Neural cell (in vitro differentiated cells): Measurements from ENCODE around the gene PPME1. TPM values are rescaled to one million over a fixed set of nuclear protein-coding genes. Genes with fewer than 3 reads are reported as not detected.

Experiments used
- H2AFZ ChIP-seq: fragments of 200-600, 300-800 bp; sonication (generic), shearing (Covaris generic); 2 replicates; pipeline ENCODE4 v1.6.0; 2014; ENCODE audit warnings: low read depth, mild to moderate bottlenecking, antibody characterized with exemption, low read length, moderate library complexity
- H3F3A ChIP-seq: fragments of 200-600 bp; shearing (Covaris generic); 2 replicates; pipeline ENCODE4 v1.6.1; 2016; ENCODE audit warnings: mild to moderate bottlenecking, moderate library complexity, mixed read lengths, antibody characterized with exemption, low read length; ENCODE audit not compliant: insufficient read depth, poor library complexity, severe bottlenecking
- H3K27ac ChIP-seq: fragments of 200-600, 300-800 bp; sonication (generic), shearing (Covaris generic); 2 replicates; pipeline ENCODE4 v1.5.1; 2014; ENCODE audit warnings: mild to moderate bottlenecking, low read length, moderate library complexity
- H3K27me3 ChIP-seq: fragments of 300-800, 200-600 bp; sonication (generic), shearing (Covaris generic); 2 replicates; pipeline ENCODE4 v1.6.0; 2014; ENCODE audit warnings: mild to moderate bottlenecking, low read depth, low read length, moderate library complexity; ENCODE audit not compliant: insufficient read depth
- H3K36me3 ChIP-seq: fragments of 300-800, 200-600 bp; sonication (generic), shearing (Covaris generic); 2 replicates; pipeline ENCODE4 v1.5.1; 2014; ENCODE audit warnings: mild to moderate bottlenecking, antibody characterized with exemption, low read length, moderate library complexity; ENCODE audit not compliant: insufficient read depth
- H3K4me2 ChIP-seq: fragments of 300-800, 200-600 bp; sonication (generic), shearing (Covaris generic); 2 replicates; pipeline ENCODE4 v1.6.0; 2014; ENCODE audit warnings: mild to moderate bottlenecking, low read length
- H3K4me3 ChIP-seq: fragments of 300-800, 200-600 bp; sonication (generic), shearing (Covaris generic); 2 replicates; pipeline ENCODE4 v1.5.1; 2014; ENCODE audit warnings: mild to moderate bottlenecking, low read length, moderate library complexity
- H3K79me2 ChIP-seq: fragments of 200-600 bp; shearing (Covaris generic); replicated peaks from 2 replicates; pipeline ENCODE4 v1.6.0; 2014; ENCODE audit warnings: mild to moderate bottlenecking, low read length, moderate library complexity; ENCODE audit not compliant: insufficient read depth
- H3K9ac ChIP-seq: fragments of 300-800, 200-600 bp; sonication (generic), shearing (Covaris generic); 2 replicates; pipeline ENCODE4 v1.6.1; 2016; ENCODE audit warnings: mild to moderate bottlenecking, low read length, mixed read lengths
- H3K9me2 ChIP-seq: fragments of 200-600 bp; shearing (Covaris generic); 2 replicates; pipeline ENCODE4 v1.6.1; 2016; ENCODE audit warnings: mild to moderate bottlenecking, low read length, mixed read lengths; ENCODE audit not compliant: insufficient read depth
- H3K9me3 ChIP-seq: fragments of 200-600, 300-800 bp; sonication (generic), shearing (Covaris generic); 2 replicates; pipeline ENCODE4 v1.6.1; 2016; ENCODE audit warnings: mild to moderate bottlenecking, mixed run types, low read length, moderate library complexity, mixed read lengths
- H4K20me1 ChIP-seq: fragments of 200-600 bp; shearing (Covaris generic); 2 replicates; pipeline ENCODE4 v1.6.1; 2016; ENCODE audit warnings: mild to moderate bottlenecking, mixed run types; ENCODE audit not compliant: insufficient read depth
- CTCF ChIP-seq: fragments of 450-650 bp; IDR thresholded peaks from 2 replicates; pipeline ENCODE4 v1.5.1; 2014; ENCODE audit warnings: antibody characterized with exemption, mild to moderate bottlenecking, moderate library complexity; ENCODE audit not compliant: poor library complexity, severe bottlenecking
- EP300 ChIP-seq: fragments of 450-650 bp; conservative IDR thresholded peaks from 2 replicates; pipeline ENCODE4 v1.6.1; 2014; ENCODE audit warnings: antibody characterized with exemption, mild to moderate bottlenecking, moderate library complexity; ENCODE audit not compliant: poor library complexity, severe bottlenecking
- EZH2 ChIP-seq: fragments of 200-600, 300-800 bp; shearing (Covaris generic), sonication (generic); IDR thresholded peaks from 2 replicates; pipeline ENCODE4 v1.6.1; 2014; ENCODE audit warnings: antibody characterized with exemption, low read length, borderline replicate concordance, mild to moderate bottlenecking; ENCODE audit not compliant: insufficient read depth, poor library complexity, severe bottlenecking
- MXI1 ChIP-seq: fragments of 450-650 bp; conservative IDR thresholded peaks from 2 replicates; pipeline ENCODE4 v1.6.1; 2014; ENCODE audit warnings: antibody characterized with exemption, mild to moderate bottlenecking; ENCODE audit not compliant: poor library complexity, severe bottlenecking
- POLR2AphosphoS5 ChIP-seq: IDR thresholded peaks from 2 replicates; pipeline ENCODE4 v1.6.1; 2012
- RAD21 ChIP-seq: fragments of 450-650 bp; conservative IDR thresholded peaks from 2 replicates; pipeline ENCODE4 v1.6.1; 2014; ENCODE audit warnings: antibody characterized with exemption, mild to moderate bottlenecking, moderate library complexity
- REST ChIP-seq: IDR thresholded peaks from 2 replicates; pipeline ENCODE4 v1.6.1; 2012; ENCODE audit warnings: borderline replicate concordance
- SMC3 ChIP-seq: fragments of 450-650 bp; conservative IDR thresholded peaks from 2 replicates; pipeline ENCODE4 v1.6.1; 2014; ENCODE audit warnings: antibody characterized with exemption, mild to moderate bottlenecking, moderate library complexity; ENCODE audit not compliant: poor library complexity
- TAF1 ChIP-seq: IDR thresholded peaks from 2 replicates; pipeline ENCODE4 v1.6.1; 2012; ENCODE audit warnings: low read depth
- polyA plus RNA-seq: library from polyadenylated mRNA; depleted of rRNA; stranded (reverse); fragments of >200 nt; gene quantifications from 2 replicates; pipeline ENCODE4 v1.2.3, GENCODE V29; 2014

Gene PPME1
- polyA plus RNA-seq, 1 donor from 2014 or later, result 49.5 TPM

- Histone ChIP-seq H3K36me3 (peaks cover 4% of the 10 kb centered on the region), H3K9me3 (no peaks in the 10 kb centered on the region), H3K4me3 (no peak overlapping the region), H3K79me2 (no peaks in the 10 kb centered on the region), H3K9me2 (no peaks in the 10 kb centered on the region), H2AFZ (no peak overlapping the region), H3K27me3 (no peaks in the 10 kb centered on the region), H3K4me2 (no peak overlapping the region), H4K20me1 (no peaks in the 10 kb centered on the region), H3K27ac (no peak overlapping the region), H3K9ac (no peak overlapping the region), H3F3A (no peaks in the 10 kb centered on the region)
- no peak for TF ChIP-seq EZH2
- no peak for TF ChIP-seq POLR2AphosphoS5
- no peak for TF ChIP-seq SMC3
- TF ChIP-seq TAF1, result no peak
- no peak for TF ChIP-seq REST
- TF ChIP-seq MXI1, result no peak
- no peak for TF ChIP-seq RAD21
- TF ChIP-seq CTCF, result no peak
- no peak for TF ChIP-seq EP300
Observed at GRCh38 chr11:74147199-74147929, 23.7 kb upstream of the PPME1 start.

GRCh38 chr11:74153224-74153623 is 17.9 kb upstream of the PPME1 start:
- Histone ChIP-seq H3K79me2 (peaks cover 6% of the 10 kb centered on the region), H3K9me3 (no peaks in the 10 kb centered on the region), H4K20me1 (no peaks in the 10 kb centered on the region), H3K27ac (no peak overlapping the region), H3K4me3 (no peak overlapping the region), H3K36me3 (no peaks in the 10 kb centered on the region), H3K27me3 (no peaks in the 10 kb centered on the region), H3K4me2 (no peak overlapping the region), H3F3A (no peaks in the 10 kb centered on the region), H2AFZ (no peak overlapping the region), H3K9me2 (no peaks in the 10 kb centered on the region), H3K9ac (no peak overlapping the region)
- TF ChIP-seq MXI1 (no peak), CTCF (no peak), SMC3 (no peak), RAD21 (no peak), EP300 (no peak), REST (no peak), POLR2AphosphoS5 (no peak), EZH2 (no peak), TAF1 (no peak)
